SK-N-SH (cell line): Measurements from ENCODE around the gene GAS2L2. TPM values are rescaled to one million over a fixed set of nuclear protein-coding genes. Genes with fewer than 3 reads are reported as not detected.
A peak's percentile ranks its signal among the peaks of the same experiment; 100 is the strongest.

Source experiments
- CTCF ChIA-PET: fragments of 300-600, 350-600 bp; formaldehyde crosslinking; extraction: SDS; loops from one replicate; lab custom pipeline; 2021; lab: Yijun Ruan, JAX
- POLR2A ChIA-PET: fragments of 350-600 bp; sonication (Branson Sonifier 250); formaldehyde crosslinking; extraction: SDS; loops from one replicate; lab custom pipeline; 2020; ENCODE audit warnings: antibody characterized with exemption, inconsistent platforms; lab: Yijun Ruan, JAX
- DNase-seq: peaks from one replicate; pipeline ENCODE4 v3.0.0; 2012
- H2AFZ ChIP-seq: fragments of 200-600 bp; sonication (generic); 2 replicates; pipeline ENCODE4 v1.8.1; 2016; ENCODE audit warnings: antibody characterized with exemption, mild to moderate bottlenecking, low read depth
- H3F3A ChIP-seq: fragments of 200-600 bp; sonication (generic); replicated peaks from 2 replicates; pipeline ENCODE3; 2016; ENCODE audit warnings: antibody characterized with exemption, mild to moderate bottlenecking; ENCODE audit not compliant: insufficient read depth
- H3K27ac ChIP-seq, 2 experiments: fragments of 200-500 bp in 1 of 2; fragments of 200-600 bp in 1 of 2; sonication (Bioruptor generic) in 1 of 2; sonication (generic), shearing (Covaris generic) in 1 of 2; 2 replicates each; pipeline versions ENCODE4 v1.5.1 to v1.6.1; 2014 to 2016; ENCODE audit warnings: low read depth in 2 of 2, inconsistent platforms in 1 of 2, low read length in 1 of 2, mild to moderate bottlenecking in 1 of 2, mixed read lengths in 1 of 2
- H3K27me3 ChIP-seq: fragments of 200-600 bp; sonication (generic), shearing (Covaris generic); 2 replicates; pipeline ENCODE4 v1.6.1; 2016; ENCODE audit warnings: mixed run types; ENCODE audit not compliant: insufficient read depth
- H3K36me3 ChIP-seq, 2 experiments: fragments of 200-500 bp in 1 of 2; fragments of 200-600 bp in 1 of 2; sonication (Bioruptor generic) in 1 of 2; sonication (generic) in 1 of 2; replicated peaks in 1 of 2; 2 replicates each; pipeline versions ENCODE3 to v1.5.1; 2014 to 2016; ENCODE audit warnings: low read length in 1 of 2, mild to moderate bottlenecking in 1 of 2; ENCODE audit not compliant: insufficient read depth in 2 of 2, control insufficient read depth in 1 of 2
- H3K4me1 ChIP-seq, 2 experiments: fragments of 200-500 bp in 1 of 2; fragments of 200-600 bp in 1 of 2; sonication (Bioruptor generic) in 1 of 2; sonication (generic), shearing (Covaris generic) in 1 of 2; 2 replicates each; pipeline versions ENCODE4 v1.5.1 to v1.6.1; 2014 to 2016; ENCODE audit warnings: low read depth in 1 of 2, low read length in 1 of 2, mixed run types in 1 of 2; ENCODE audit not compliant: insufficient read depth in 2 of 2, control insufficient read depth in 1 of 2
- H3K4me2 ChIP-seq: fragments of 200-600 bp; sonication (generic), shearing (Covaris generic); 2 replicates; pipeline ENCODE4 v1.6.1; 2017; ENCODE audit warnings: mixed run types
- H3K4me3 ChIP-seq, 2 experiments: fragments of 200-500 bp in 1 of 2; fragments of 200-600 bp in 1 of 2; sonication (Bioruptor generic) in 1 of 2; sonication (generic), shearing (Covaris generic) in 1 of 2; 2 replicates each; pipeline versions ENCODE4 v1.5.1 to v1.8.1; 2014 to 2016; ENCODE audit warnings: low read depth in 2 of 2, inconsistent platforms in 1 of 2, low read length in 1 of 2, mild to moderate bottlenecking in 1 of 2, mixed read lengths in 1 of 2, moderate library complexity in 1 of 2
- H3K79me2 ChIP-seq: fragments of 200-600 bp; sonication (generic); 2 replicates; pipeline ENCODE4 v1.8.1; 2017; ENCODE audit warnings: mild to moderate bottlenecking; ENCODE audit not compliant: insufficient read depth
- H3K9ac ChIP-seq: fragments of 200-600 bp; sonication (generic); 2 replicates; pipeline ENCODE4 v1.6.1; 2017; ENCODE audit warnings: mixed run types
- H3K9me2 ChIP-seq: fragments of 200-600 bp; sonication (generic); 2 replicates; pipeline ENCODE4 v1.6.1; 2017; ENCODE audit warnings: mixed run types
- H3K9me3 ChIP-seq: fragments of 200-600 bp; sonication (generic); 2 replicates; pipeline ENCODE4 v1.6.1; 2017; ENCODE audit warnings: mixed run types, mild to moderate bottlenecking, moderate library complexity
- H4K20me1 ChIP-seq: fragments of 200-600 bp; sonication (generic); 2 replicates; pipeline ENCODE4 v1.6.1; 2017; ENCODE audit warnings: mild to moderate bottlenecking, mixed run types; ENCODE audit not compliant: insufficient read depth
- EP300 ChIP-seq, 2 experiments: IDR thresholded peaks; 2 replicates each; pipeline versions ENCODE4 v1.4.0 to v1.6.1; 2012; ENCODE audit warnings: borderline replicate concordance in 1 of 2, low read depth in 1 of 2, low read length in 1 of 2
- FOSL2 ChIP-seq: IDR thresholded peaks from 2 replicates; pipeline ENCODE4 v1.4.0; 2012; ENCODE audit warnings: low read depth, mild to moderate bottlenecking, moderate library complexity, borderline replicate concordance
- GABPA ChIP-seq: IDR thresholded peaks from 2 replicates; pipeline ENCODE4 v1.4.0; 2012; ENCODE audit warnings: low read depth, mild to moderate bottlenecking
- GATA2 ChIP-seq: sonication (generic); formaldehyde crosslinking; IDR thresholded peaks from 2 replicates; pipeline ENCODE4 v1.5.0; 2020; ENCODE audit warnings: mild to moderate bottlenecking, missing genetic modification reagents
- MEF2A ChIP-seq: IDR thresholded peaks from 2 replicates; pipeline ENCODE4 v1.4.0; 2012; ENCODE audit warnings: low read depth, borderline replicate concordance
- RAD21 ChIP-seq: IDR thresholded peaks from 2 replicates; pipeline ENCODE4 v1.6.1; 2012; ENCODE audit warnings: mild to moderate bottlenecking, low read length
- RFX5 ChIP-seq: IDR thresholded peaks from 2 replicates; pipeline ENCODE4 v1.6.1; 2012; ENCODE audit warnings: mild to moderate bottlenecking, improper control_type of control experiment, low read length
- SIN3A ChIP-seq: IDR thresholded peaks from 2 replicates; pipeline ENCODE4 v1.6.1; 2012; ENCODE audit warnings: low read depth, mild to moderate bottlenecking, low read length, moderate library complexity, borderline replicate concordance
- SMC3 ChIP-seq: IDR thresholded peaks from 2 replicates; pipeline ENCODE4 v1.6.1; 2012; ENCODE audit warnings: low read depth, low read length, improper control_type of control experiment
- TEAD4 ChIP-seq: IDR thresholded peaks from 2 replicates; pipeline ENCODE4 v1.4.0; 2012; ENCODE audit warnings: mild to moderate bottlenecking, borderline replicate concordance; ENCODE audit not compliant: insufficient read depth
- YY1 ChIP-seq: IDR thresholded peaks from 2 replicates; pipeline ENCODE4 v1.4.0; 2012; ENCODE audit warnings: low read depth, mild to moderate bottlenecking
- WGBS: methylation state at CpG from one replicate; pipeline ENCODE4 v1.1.6; 2017; ENCODE audit warnings: low lambda C conversion rate; 5-methylcytosine and 5-hydroxymethylcytosine counted together
- polyA plus RNA-seq, 3 experiments: library from polyadenylated mRNA; depleted of rRNA; stranded (reverse); fragments of >200 nt; gene quantifications; 2 replicates each; pipeline ENCODE4 v1.2.3, GENCODE V29; 2012
- TF ChIP-seq, protein P1 (sequence below): IDR thresholded peaks from 2 replicates; pipeline ENCODE4; 2012
- TF ChIP-seq, protein P2 (sequence below): fragments of 150-350 bp; IDR thresholded peaks from 2 replicates; pipeline ENCODE4 v1.6.1; 2016; ENCODE audit warnings: mild to moderate bottlenecking, low read depth, low read length
- TF ChIP-seq, protein P3 (sequence below): IDR thresholded peaks from 2 replicates; pipeline ENCODE4 v1.4.0; 2012; ENCODE audit warnings: low read depth

Gene GAS2L2
- polyA plus RNA-seq, 1 of the 3 experiments (the other 2 are of a cell fraction) = not detected

DNA sequence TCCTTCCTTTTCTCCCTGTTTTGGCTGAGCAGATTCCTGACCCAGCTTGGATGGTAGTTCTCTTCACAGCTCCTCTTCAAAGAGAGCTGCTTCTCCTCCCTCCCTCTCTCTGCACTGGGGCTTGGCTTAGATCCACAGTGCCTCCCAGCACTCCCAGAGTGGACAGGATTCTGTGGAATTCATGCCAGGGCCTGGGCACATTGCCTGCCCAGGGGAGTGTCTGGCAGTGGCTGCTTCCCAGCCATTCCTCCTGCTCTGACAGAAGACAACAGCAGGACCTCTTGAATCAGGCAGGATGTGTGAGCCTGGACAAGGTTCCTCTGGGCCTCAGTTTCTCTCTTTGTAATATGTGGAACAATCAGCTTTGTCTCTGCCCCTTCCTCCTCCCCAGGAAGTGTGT, 46.9 kb upstream of the GAS2L2 start (continued):
- TF ChIP-seq, protein P1, sequence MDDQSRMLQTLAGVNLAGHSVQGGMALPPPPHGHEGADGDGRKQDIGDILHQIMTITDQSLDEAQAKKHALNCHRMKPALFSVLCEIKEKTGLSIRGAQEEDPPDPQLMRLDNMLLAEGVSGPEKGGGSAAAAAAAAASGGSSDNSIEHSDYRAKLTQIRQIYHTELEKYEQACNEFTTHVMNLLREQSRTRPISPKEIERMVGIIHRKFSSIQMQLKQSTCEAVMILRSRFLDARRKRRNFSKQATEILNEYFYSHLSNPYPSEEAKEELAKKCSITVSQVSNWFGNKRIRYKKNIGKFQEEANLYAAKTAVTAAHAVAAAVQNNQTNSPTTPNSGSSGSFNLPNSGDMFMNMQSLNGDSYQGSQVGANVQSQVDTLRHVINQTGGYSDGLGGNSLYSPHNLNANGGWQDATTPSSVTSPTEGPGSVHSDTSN = no peak
- TF ChIP-seq, protein P2, sequence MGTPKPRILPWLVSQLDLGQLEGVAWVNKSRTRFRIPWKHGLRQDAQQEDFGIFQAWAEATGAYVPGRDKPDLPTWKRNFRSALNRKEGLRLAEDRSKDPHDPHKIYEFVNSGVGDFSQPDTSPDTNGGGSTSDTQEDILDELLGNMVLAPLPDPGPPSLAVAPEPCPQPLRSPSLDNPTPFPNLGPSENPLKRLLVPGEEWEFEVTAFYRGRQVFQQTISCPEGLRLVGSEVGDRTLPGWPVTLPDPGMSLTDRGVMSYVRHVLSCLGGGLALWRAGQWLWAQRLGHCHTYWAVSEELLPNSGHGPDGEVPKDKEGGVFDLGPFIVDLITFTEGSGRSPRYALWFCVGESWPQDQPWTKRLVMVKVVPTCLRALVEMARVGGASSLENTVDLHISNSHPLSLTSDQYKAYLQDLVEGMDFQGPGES = no peak
- no peak; the same call in 1 of the 2 replicates for TF ChIP-seq SMC3
- TF ChIP-seq FOSL2 = no peak
- no peak for TF ChIP-seq TEAD4
- no peak for TF ChIP-seq SIN3A
- no peak for TF ChIP-seq YY1
- TF ChIP-seq, protein P3, sequence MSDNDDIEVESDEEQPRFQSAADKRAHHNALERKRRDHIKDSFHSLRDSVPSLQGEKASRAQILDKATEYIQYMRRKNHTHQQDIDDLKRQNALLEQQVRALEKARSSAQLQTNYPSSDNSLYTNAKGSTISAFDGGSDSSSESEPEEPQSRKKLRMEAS = peak; percentile 42; the same call in 1 of the 2 replicates

DNA sequence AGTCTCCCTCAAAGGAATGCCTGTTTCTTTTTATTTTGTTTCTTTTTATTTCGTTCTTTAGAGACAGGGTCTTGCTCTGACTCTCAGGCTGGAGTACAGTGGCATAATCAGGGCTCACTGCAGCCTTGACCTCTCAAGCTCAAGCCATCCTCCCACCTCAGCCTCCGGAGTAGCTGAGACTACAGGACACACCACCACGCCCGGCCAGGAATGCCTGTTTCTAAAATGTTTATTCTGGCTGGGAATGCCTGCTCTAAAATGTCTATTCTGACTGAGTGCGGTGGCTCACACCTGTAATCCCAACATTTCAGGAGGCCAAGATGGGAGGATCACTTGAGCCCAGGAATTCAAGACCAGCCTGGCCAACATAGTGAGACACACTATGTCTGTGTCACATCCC, 44.9 kb upstream of the GAS2L2 start:
- no peaks in the 10 kb centered on the region for H3K36me3 ChIP-seq
- no peaks in the 10 kb centered on the region for H4K20me1 ChIP-seq
- no peak for DNase-seq
- no peak for TF ChIP-seq GATA2 (CRISPR knock-in tag)
- TF ChIP-seq, protein P1 = no peak
- no peak for TF ChIP-seq RAD21
- TF ChIP-seq MEF2A = no peak
- no peak for TF ChIP-seq RFX5
- TF ChIP-seq, protein P3 = no peak
- no peak for TF ChIP-seq FOSL2
- TF ChIP-seq GABPA = no peak
- no peak for TF ChIP-seq EP300 (IDR thresholded peaks at IDR 0.05; ENCODE audit: borderline replicate concordance in 1 of 2, low read depth in 1 of 2, low read length in 1 of 2)
- ChIA-PET CTCF (interaction anchor here (2.0 to 7.0 kb wide), 4 partner anchors 11 to 34 kb away, joined by 6 to 99 read pairs (median 27); partner anchors contain the start of gene TAF15), POLR2A (no interaction called here)
- no peaks in the 10 kb centered on the region for H3K79me2 ChIP-seq
- H2AFZ ChIP-seq = no peak overlapping the region
- no peak overlapping the region for H3K4me2 ChIP-seq
- no peak overlapping the region for H3K4me3 ChIP-seq
- H3K4me1 ChIP-seq = peaks cover 0 to 55% of the 10 kb centered on the region in 2 experiments; a peak in 2 of 4 replicates
- no peaks in the 10 kb centered on the region for H3F3A ChIP-seq
- H3K9me2 ChIP-seq = no peaks in the 10 kb centered on the region
- no peak overlapping the region for H3K27ac ChIP-seq
- H3K9me3 ChIP-seq = no peaks in the 10 kb centered on the region
- H3K9ac ChIP-seq = no peak overlapping the region
- H3K27me3 ChIP-seq = peaks cover 39% of the 10 kb centered on the region
- 74% methylated on average over 4 of the region's 5 CpGs for WGBS
